GM18951 (cell line): ENCODE data around the gene SLC4A7.
A peak's percentile ranks its signal among the peaks of the same experiment; 100 is the strongest.

ENCODE experiments used
- POLR2A ChIP-seq: IDR thresholded peaks from 4 replicates; pipeline ENCODE4 v1.6.1; 2011; ENCODE audit warnings: mild to moderate bottlenecking; ENCODE audit not compliant: insufficient read length, insufficient read depth; ENCODE audit errors: extremely low read depth
- in situ Hi-C: fragments of 300-500 bp; cut with MboI; formaldehyde crosslinking; loops from one replicate; pipeline ENCODE4 v1.12.0; 2022; ENCODE audit warnings: low sequenced_read_pairs, mixed read lengths, inconsistent platforms; ENCODE audit not compliant: unreplicated experiment

The SLC4A7 gene

GRCh38 chr3:27391796-27392195 lies 92.4 kb downstream of the SLC4A7 start:
- in situ Hi-C loops = no loop called here

GRCh38 chr3:27387625-27388024 lies 96.6 kb downstream of the SLC4A7 start:
- TF ChIP-seq POLR2A = no peak
- in situ Hi-C loops = no loop called here

More at GRCh38 chr3:27391796-27392195, 92.4 kb downstream of the SLC4A7 start:
- no peak for TF ChIP-seq POLR2A

GRCh38 chr3:27385504-27385903 lies 98.7 kb downstream of the SLC4A7 start:
- no peak for TF ChIP-seq POLR2A
- in situ Hi-C loops = no loop called here

- in situ Hi-C loops = no loop called here
- TF ChIP-seq POLR2A = no peak
Measured at GRCh38 chr3:27384191-27384590, 100.0 kb downstream of the SLC4A7 start.

GRCh38 chr3:27380433-27381357 lies 103.5 kb downstream of the SLC4A7 start:
- in situ Hi-C loops = no loop called here
- TF ChIP-seq POLR2A = no peak

GRCh38 chr3:27378331-27378730 lies 105.9 kb downstream of the SLC4A7 start:
- in situ Hi-C loops = no loop called here
- TF ChIP-seq POLR2A = no peak

GRCh38 chr3:27376109-27376772 lies 107.9 kb downstream of the SLC4A7 start:
- TF ChIP-seq POLR2A = no peak
- in situ Hi-C loops = no loop called here

GRCh38 chr3:27368831-27369607 lies 115.2 kb downstream of the SLC4A7 start, which contains the start of gene NEK10:
Gene NEK10 (minus strand): TSS chr3:27369383. CDS start chr3:27352882, 16,501 bp downstream.
- peak; percentile 30 for TF ChIP-seq POLR2A
- in situ Hi-C loops = no loop called here

GRCh38 chr3:27366062-27366591 lies 118.1 kb downstream of the SLC4A7 start:
- in situ Hi-C loops = no loop called here
- no peak for TF ChIP-seq POLR2A

- TF ChIP-seq POLR2A = no peak
- in situ Hi-C loops = no loop called here
Measured at GRCh38 chr3:27360113-27361078, 123.8 kb downstream of the SLC4A7 start.

GRCh38 chr3:27358372-27358771 lies 125.8 kb downstream of the SLC4A7 start:
- no peak for TF ChIP-seq POLR2A
- in situ Hi-C loops = no loop called here
